HEK293 (cell line): ENCODE results near the gene BTBD2.

Experiments used
- CTCF ChIA-PET: fragments of 350-600 bp; formaldehyde crosslinking; extraction: SDS; loops from one replicate; lab custom pipeline; 2021; ENCODE audit warnings: antibody characterized with exemption; lab: Yijun Ruan, JAX
- POLR2A ChIA-PET: fragments of 300-600 bp; formaldehyde crosslinking; extraction: SDS; loops from one replicate; lab custom pipeline; 2020; ENCODE audit warnings: antibody characterized with exemption, inconsistent platforms; lab: Yijun Ruan, JAX
- H3K27ac ChIP-seq: fragments of 200-500 bp; sonication (Bioruptor generic); 2 replicates; pipeline ENCODE4 v1.5.1; 2014; ENCODE audit warnings: low read depth, low read length, control low read depth, inconsistent platforms; ENCODE audit errors: extremely low read depth
- H3K36me3 ChIP-seq, 2 experiments: fragments of 200-500 bp in 1 of 2; sonication (Bioruptor generic) in 1 of 2; 1 replicate in 1 of 2; 2 replicates in 1 of 2; pipeline ENCODE4 v1.5.1; 2014 to 2017; ENCODE audit warnings: inconsistent platforms in 2 of 2, low read length in 2 of 2; ENCODE audit not compliant: control insufficient read depth in 2 of 2, insufficient read depth in 1 of 2
- H3K4me1 ChIP-seq: fragments of 200-500 bp; sonication (Bioruptor generic); 2 replicates; pipeline ENCODE4 v1.5.1; 2014; ENCODE audit warnings: mild to moderate bottlenecking, low read length, inconsistent platforms; ENCODE audit not compliant: control insufficient read depth, insufficient read depth
- H3K4me3 ChIP-seq: 2 replicates; pipeline ENCODE4 v1.5.1; 2011; ENCODE audit warnings: low read depth, mild to moderate bottlenecking, control low read depth, low read length, moderate library complexity
- H3K9me3 ChIP-seq: fragments of 200-500 bp; sonication (Bioruptor generic); 2 replicates; pipeline ENCODE4 v1.5.1; 2014; ENCODE audit warnings: low read depth, low read length, inconsistent platforms; ENCODE audit not compliant: control insufficient read depth, insufficient read depth
- GLIS1 ChIP-seq: fragments of 450-650 bp; formaldehyde crosslinking; IDR thresholded peaks from 2 replicates; pipeline ENCODE4 v1.5.1; 2016; ENCODE audit warnings: missing biosample characterization, missing genetic modification characterization
- GLIS2 ChIP-seq: fragments of 450-650 bp; formaldehyde crosslinking; IDR thresholded peaks from 2 replicates; pipeline ENCODE4 v1.5.1; 2016; ENCODE audit warnings: missing biosample characterization, missing genetic modification characterization
- KLF10 ChIP-seq: fragments of 450-650 bp; IDR thresholded peaks from 2 replicates; pipeline ENCODE4 v1.5.1; 2018; ENCODE audit warnings: missing biosample characterization, mild to moderate bottlenecking, missing genetic modification characterization
- KLF8 ChIP-seq: fragments of 450-650 bp; formaldehyde crosslinking; IDR thresholded peaks from 2 replicates; pipeline ENCODE4 v1.5.1; 2016; ENCODE audit warnings: missing biosample characterization, missing genetic modification characterization
- PRDM6 ChIP-seq: fragments of 450-650 bp; formaldehyde crosslinking; IDR thresholded peaks from 2 replicates; pipeline ENCODE4 v1.5.1; 2017; ENCODE audit warnings: missing biosample characterization, missing genetic modification characterization
- SP7 ChIP-seq: fragments of 450-650 bp; formaldehyde crosslinking; IDR thresholded peaks from 2 replicates; pipeline ENCODE4 v1.5.1; 2016; ENCODE audit warnings: missing biosample characterization, missing genetic modification characterization
- TRIM28 ChIP-seq: IDR thresholded peaks from 2 replicates; pipeline ENCODE4 v1.6.1; 2011; ENCODE audit warnings: low read length, control low read depth, borderline replicate concordance
- ZBTB10 ChIP-seq: fragments of 450-650 bp; formaldehyde crosslinking; IDR thresholded peaks from 2 replicates; pipeline ENCODE4 v1.5.1; 2016; ENCODE audit warnings: missing biosample characterization, missing genetic modification characterization
- ZBTB49 ChIP-seq: fragments of 450-650 bp; formaldehyde crosslinking; IDR thresholded peaks from 2 replicates; pipeline ENCODE4 v1.5.1; 2016; ENCODE audit warnings: missing biosample characterization, missing genetic modification characterization, low read depth
- ZEB2 ChIP-seq: fragments of 450-650 bp; formaldehyde crosslinking; IDR thresholded peaks from 2 replicates; pipeline ENCODE4 v1.5.1; 2016; ENCODE audit warnings: missing biosample characterization, missing genetic modification characterization
- ZFP41 ChIP-seq: fragments of 450-650 bp; formaldehyde crosslinking; IDR thresholded peaks from 2 replicates; pipeline ENCODE4 v1.5.1; 2016; ENCODE audit warnings: missing biosample characterization, missing genetic modification characterization, borderline replicate concordance
- ZIC2 ChIP-seq: fragments of 450-650 bp; formaldehyde crosslinking; IDR thresholded peaks from 2 replicates; pipeline ENCODE4 v1.5.1; 2016; ENCODE audit warnings: missing biosample characterization, missing genetic modification characterization
- ZNF146 ChIP-seq: fragments of 450-650 bp; formaldehyde crosslinking; IDR thresholded peaks from 2 replicates; pipeline ENCODE4 v1.5.1; 2016; ENCODE audit warnings: missing biosample characterization, missing genetic modification characterization
- ZNF362 ChIP-seq: fragments of 450-650 bp; formaldehyde crosslinking; IDR thresholded peaks from 2 replicates; pipeline ENCODE4 v1.5.1; 2016; ENCODE audit warnings: missing biosample characterization, missing genetic modification characterization
- ZNF518A ChIP-seq: fragments of 450-650 bp; formaldehyde crosslinking; conservative IDR thresholded peaks from 2 replicates; pipeline ENCODE4 v1.5.1; 2016; ENCODE audit warnings: low read depth, missing biosample characterization, missing genetic modification characterization
- ZNF791 ChIP-seq: fragments of 450-650 bp; formaldehyde crosslinking; IDR thresholded peaks from 2 replicates; pipeline ENCODE4 v1.5.1; 2016; ENCODE audit warnings: missing biosample characterization, missing genetic modification characterization
- ZSCAN30 ChIP-seq: fragments of 450-650 bp; IDR thresholded peaks from 2 replicates; pipeline ENCODE4 v1.5.1; 2018; ENCODE audit warnings: missing biosample characterization, mild to moderate bottlenecking, missing genetic modification characterization, moderate library complexity
- ZSCAN4 ChIP-seq: fragments of 450-650 bp; formaldehyde crosslinking; IDR thresholded peaks from 2 replicates; pipeline ENCODE4 v1.5.1; 2017; ENCODE audit warnings: missing biosample characterization, missing genetic modification characterization
- ZXDB ChIP-seq: fragments of 450-650 bp; formaldehyde crosslinking; IDR thresholded peaks from 2 replicates; pipeline ENCODE4 v1.5.1; 2016; ENCODE audit warnings: missing biosample characterization, missing genetic modification characterization

Gene BTBD2

GRCh38 chr19:2061495-2062388 lies 46.2 kb upstream of the BTBD2 start (continued):
- TF ChIP-seq ZNF362 (tag by site-specific recombination) (no peak), ZXDB (peak; percentile 65; the same call in 1 of the 2 replicates), ZNF146 (tag by site-specific recombination) (0 out of 2 replicates have a peak, but pooled peaks have one; percentile 27)

- peak overlapping the region; percentile 92 for H3K27ac ChIP-seq
- CTCF ChIA-PET: interaction anchor here (1.5 kb wide), 1 partner anchor 8 kb away, joined by 7 read pairs; no protein-coding TSS in a partner anchor
- H3K4me1 ChIP-seq: peaks cover 16% of the 10 kb centered on the region
- no peaks in the 10 kb centered on the region for H3K36me3 ChIP-seq
- no peaks in the 10 kb centered on the region for H3K9me3 ChIP-seq
- peak overlapping the region; percentile 59 for H3K4me3 ChIP-seq
- POLR2A ChIA-PET: interaction anchor here (0.5 to 2.8 kb wide), 3 partner anchors 9 to 729 kb away, joined by 4 to 11 read pairs (median 10); partner anchors contain the start of gene MKNK2
- TF ChIP-seq ZNF518A (no peak), ZSCAN30 (tag by site-specific recombination) (peak; percentile 34; the same call in 1 of the 2 replicates), ZBTB49 (tag by site-specific recombination) (no peak), ZSCAN4 (tag by site-specific recombination) (no peak), ZFP41 (no peak), GLIS2 (tag by site-specific recombination) (peak; percentile 92), KLF10 (tag by site-specific recombination) (no peak), SP7 (peak; percentile 40; the same call in 1 of the 2 replicates), ZNF791 (no peak), TRIM28 (no peak), ZEB2 (tag by site-specific recombination) (peak; percentile 30; the same call in 1 of the 2 replicates), ZXDB (peak; percentile 76), ZIC2 (tag by site-specific recombination) (peak; percentile 87), GLIS1 (peak; percentile 96), PRDM6 (tag by site-specific recombination) (no peak), ZBTB10 (tag by site-specific recombination) (peak; percentile 66; the same call in 1 of the 2 replicates), KLF8 (peak; percentile 62)
Measured at GRCh38 chr19:2060884-2061494, 45.5 kb upstream of the BTBD2 start.
